ENCODE data around the gene ERVFRD-1.
"Not testable (repeated sequence)": the region's sequence is repeated elsewhere in the genome, so short reads cannot be mapped to it uniquely, and the experiment has no call there.

ERVFRD-1 gene

GRCh38 chr6:11120271-11121005 is 8.9 kb upstream of the ERVFRD-1 start:
- Histone ChIP-seq H3K79me2 (ENCODE audit: insufficient read depth, low read length) (peaks cover 13% of the 10 kb centered on the region; the same call in 1 of the 2 replicates), H2AFZ (ENCODE audit: low read length) (no peak overlapping the region), H3K9me2 (ENCODE audit: low read depth, low read length) (no peaks in the 10 kb centered on the region), H3K4me2 (ENCODE audit: low read length) (no peak overlapping the region), H4K20me1 (ENCODE audit: insufficient read depth, low read length) (no peaks in the 10 kb centered on the region), H3K27ac (ENCODE audit: low read depth, low read length, poor library complexity, severe bottlenecking) (no peak overlapping the region), H3K4me3 (ENCODE audit: low read depth, low read length, poor library complexity, severe bottlenecking) (no peak overlapping the region), H3K27me3 (ENCODE audit: insufficient read depth, low read length) (no peaks in the 10 kb centered on the region), H3K36me3 (ENCODE audit: insufficient read depth, low read length) (no peaks in the 10 kb centered on the region), H3K9me3 (ENCODE audit: low read length) (no peaks in the 10 kb centered on the region), H3K9ac (ENCODE audit: low read length) (no peak overlapping the region), H3K4me1 (ENCODE audit: insufficient read depth, low read length, severe bottlenecking) (no peaks in the 10 kb centered on the region), H3F3A (ENCODE audit: insufficient read depth, low read length) (no peaks in the 10 kb centered on the region)
- no peak for TF ChIP-seq CTCF (IDR thresholded peaks at IDR 0.05; ENCODE audit: low read length)
- no peak for TF ChIP-seq EZH2 (IDR thresholded peaks at IDR 0.05; ENCODE audit: borderline replicate concordance, low read length)

- H3K27ac ChIP-seq (ENCODE audit: low read depth, low read length, poor library complexity, severe bottlenecking); H3K36me3 ChIP-seq (ENCODE audit: insufficient read depth, low read length); H3K9me3 ChIP-seq (ENCODE audit: low read length); H3K4me1 ChIP-seq (ENCODE audit: insufficient read depth, low read length, severe bottlenecking); H3F3A ChIP-seq (ENCODE audit: insufficient read depth, low read length); H3K9ac ChIP-seq (ENCODE audit: low read length); H2AFZ ChIP-seq (ENCODE audit: low read length); H3K4me3 ChIP-seq (ENCODE audit: low read depth, low read length, poor library complexity, severe bottlenecking); H4K20me1 ChIP-seq (ENCODE audit: insufficient read depth, low read length); H3K27me3 ChIP-seq (ENCODE audit: insufficient read depth, low read length); H3K4me2 ChIP-seq (ENCODE audit: low read length); H3K9me2 ChIP-seq (ENCODE audit: low read depth, low read length): not testable (repeated sequence)
- H3K79me2 ChIP-seq (ENCODE audit: insufficient read depth, low read length), result peaks cover 12% of the 10 kb centered on the region
These were observed 4.4 kb upstream of the ERVFRD-1 start for GRCh38 chr6:11115808-11116536.

GRCh38 chr6:11113038-11113437 is 1.5 kb upstream of the ERVFRD-1 start:
- Histone ChIP-seq H3K9me3 (ENCODE audit: low read length) (no peaks in the 10 kb centered on the region), H3K4me2 (ENCODE audit: low read length) (no peak overlapping the region), H3K27ac (ENCODE audit: low read depth, low read length, poor library complexity, severe bottlenecking) (no peak overlapping the region), H2AFZ (ENCODE audit: low read length) (no peak overlapping the region), H3K27me3 (ENCODE audit: insufficient read depth, low read length) (no peaks in the 10 kb centered on the region), H3K4me1 (ENCODE audit: insufficient read depth, low read length, severe bottlenecking) (no peaks in the 10 kb centered on the region), H3K9me2 (ENCODE audit: low read depth, low read length) (no peaks in the 10 kb centered on the region), H4K20me1 (ENCODE audit: insufficient read depth, low read length) (no peaks in the 10 kb centered on the region), H3K36me3 (ENCODE audit: insufficient read depth, low read length) (no peaks in the 10 kb centered on the region), H3F3A (ENCODE audit: insufficient read depth, low read length) (no peaks in the 10 kb centered on the region), H3K9ac (ENCODE audit: low read length) (no peak overlapping the region), H3K4me3 (ENCODE audit: low read depth, low read length, poor library complexity, severe bottlenecking) (no peak overlapping the region), H3K79me2 (ENCODE audit: insufficient read depth, low read length) (peaks cover 12% of the 10 kb centered on the region)
- TF ChIP-seq CTCF (IDR thresholded peaks at IDR 0.05; ENCODE audit: low read length) (no peak), EZH2 (IDR thresholded peaks at IDR 0.05; ENCODE audit: borderline replicate concordance, low read length) (no peak)

Data from OCI-LY1 (cell line).